Measurements from ENCODE around the gene PCDHA1. TPM values are rescaled to one million over a fixed set of nuclear protein-coding genes. Genes with fewer than 3 reads are reported as not detected.
"Not testable (repeated sequence)": the region's sequence is repeated elsewhere in the genome, so short reads cannot be mapped to it uniquely, and the experiment has no call there.

Gene PCDHA1
- not detected for total RNA-seq

- no peak for DNase-seq
Observed at GRCh38 chr5:140785905-140786686, at the start of gene PCDHA1. Gene PCDHA1, plus strand, starts transcription at chr5:140786140.

GRCh38 chr5:140737486-140737885 is 48.5 kb upstream of the PCDHA1 start:
- no peak for DNase-seq

GRCh38 chr5:140741967-140742366 is 44.0 kb upstream of the PCDHA1 start:
- no peak for DNase-seq

GRCh38 chr5:140753561-140753960 is 32.4 kb upstream of the PCDHA1 start:
- DNase-seq: no peak

- DNase-seq: no peak
Observed at GRCh38 chr5:140764177-140764973, 21.6 kb upstream of the PCDHA1 start.

- no peak for DNase-seq
Observed at GRCh38 chr5:140767444-140767843, 18.5 kb upstream of the PCDHA1 start.

- no peak for DNase-seq
Observed at GRCh38 chr5:140780512-140780911, 5.4 kb upstream of the PCDHA1 start.

GRCh38 chr5:140787422-140787821 is 1.5 kb downstream of the PCDHA1 start:
- not testable (repeated sequence) for DNase-seq

- not testable (repeated sequence) for DNase-seq
Observed at GRCh38 chr5:140787849-140788504, 2.0 kb downstream of the PCDHA1 start.

- no peak for DNase-seq
Observed at GRCh38 chr5:140791089-140791488, 5.1 kb downstream of the PCDHA1 start.

- DNase-seq: no peak
Observed at GRCh38 chr5:140794595-140795258, 8.8 kb downstream of the PCDHA1 start, which contains the start of gene PCDHA2. Gene PCDHA2, plus strand, starts transcription at chr5:140794852.

- no peak for DNase-seq
Observed at GRCh38 chr5:140795259-140795641, 9.3 kb downstream of the PCDHA1 start.

- not testable (repeated sequence) for DNase-seq
Observed at GRCh38 chr5:140796072-140796717, 10.3 kb downstream of the PCDHA1 start.

- no peak for DNase-seq
Observed at GRCh38 chr5:140796718-140797095, 10.8 kb downstream of the PCDHA1 start.

- DNase-seq: no peak
Observed at GRCh38 chr5:140800816-140801493, 15.0 kb downstream of the PCDHA1 start, which contains the start of gene PCDHA3. Gene PCDHA3, plus strand, starts transcription at chr5:140801057.

- no peak for DNase-seq
Observed at GRCh38 chr5:140801494-140801841, 15.5 kb downstream of the PCDHA1 start.

GRCh38 chr5:140802381-140802780 is 16.4 kb downstream of the PCDHA1 start:
- DNase-seq: not testable (repeated sequence)

- DNase-seq: no peak
Observed at GRCh38 chr5:140802781-140803271, 16.9 kb downstream of the PCDHA1 start.

- no peak for DNase-seq
Observed at GRCh38 chr5:140806834-140807775, 21.2 kb downstream of the PCDHA1 start, which contains the start of gene PCDHA4. Gene PCDHA4, plus strand, starts transcription at chr5:140807068.
